ENCODE measurements around the gene CFAP99.

CFAP99 gene

DNA sequence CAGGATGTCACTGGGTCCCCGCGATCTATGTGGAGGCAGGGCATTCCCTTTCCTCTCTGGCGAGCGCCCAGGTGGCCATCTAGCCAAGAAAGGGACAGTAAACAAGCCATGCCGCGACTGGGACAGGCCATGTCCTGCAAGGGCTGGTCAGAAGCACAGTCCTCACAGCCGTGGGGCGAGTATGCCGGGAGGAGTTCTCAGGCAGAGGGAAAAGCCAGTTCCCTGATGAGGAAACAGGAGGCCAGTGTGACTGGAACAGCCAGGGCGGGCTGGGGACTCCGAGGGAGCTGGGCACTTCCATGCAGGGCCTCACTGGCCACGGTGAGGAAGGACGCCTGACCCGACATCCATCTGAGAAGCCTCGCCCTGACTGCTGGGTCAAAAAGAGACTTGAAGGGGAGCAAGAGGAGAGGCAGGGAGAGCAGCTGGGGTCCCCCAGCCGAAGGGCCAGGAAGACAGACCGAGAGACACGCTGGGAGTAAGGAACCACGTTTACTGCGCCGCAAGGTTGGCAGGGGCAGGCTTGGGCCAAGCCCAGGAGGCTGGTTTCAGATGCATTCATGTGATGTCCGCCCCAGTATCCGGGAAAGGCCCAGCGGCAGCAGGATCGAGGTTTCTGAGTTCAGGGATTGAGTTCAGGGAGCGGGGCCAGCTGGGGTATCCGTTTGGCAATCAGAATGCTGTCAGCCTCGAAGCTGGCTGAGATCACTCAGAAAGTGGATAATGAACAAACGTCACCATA, 15.0 kb downstream of the CFAP99 start:
- in situ Hi-C loops (cut with MboI; ENCODE audit: low pct_unique_long_range_greater_than_20kb, low sequenced_read_pairs, unreplicated experiment): no loop called here
- TF ChIP-seq, protein P1, sequence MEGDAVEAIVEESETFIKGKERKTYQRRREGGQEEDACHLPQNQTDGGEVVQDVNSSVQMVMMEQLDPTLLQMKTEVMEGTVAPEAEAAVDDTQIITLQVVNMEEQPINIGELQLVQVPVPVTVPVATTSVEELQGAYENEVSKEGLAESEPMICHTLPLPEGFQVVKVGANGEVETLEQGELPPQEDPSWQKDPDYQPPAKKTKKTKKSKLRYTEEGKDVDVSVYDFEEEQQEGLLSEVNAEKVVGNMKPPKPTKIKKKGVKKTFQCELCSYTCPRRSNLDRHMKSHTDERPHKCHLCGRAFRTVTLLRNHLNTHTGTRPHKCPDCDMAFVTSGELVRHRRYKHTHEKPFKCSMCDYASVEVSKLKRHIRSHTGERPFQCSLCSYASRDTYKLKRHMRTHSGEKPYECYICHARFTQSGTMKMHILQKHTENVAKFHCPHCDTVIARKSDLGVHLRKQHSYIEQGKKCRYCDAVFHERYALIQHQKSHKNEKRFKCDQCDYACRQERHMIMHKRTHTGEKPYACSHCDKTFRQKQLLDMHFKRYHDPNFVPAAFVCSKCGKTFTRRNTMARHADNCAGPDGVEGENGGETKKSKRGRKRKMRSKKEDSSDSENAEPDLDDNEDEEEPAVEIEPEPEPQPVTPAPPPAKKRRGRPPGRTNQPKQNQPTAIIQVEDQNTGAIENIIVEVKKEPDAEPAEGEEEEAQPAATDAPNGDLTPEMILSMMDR (IDR thresholded peaks at IDR 0.05; ENCODE audit: extremely low read depth, insufficient read depth, missing control alignments): no peak
- DNase-seq (ENCODE audit: low spot score): no peak

DNA sequence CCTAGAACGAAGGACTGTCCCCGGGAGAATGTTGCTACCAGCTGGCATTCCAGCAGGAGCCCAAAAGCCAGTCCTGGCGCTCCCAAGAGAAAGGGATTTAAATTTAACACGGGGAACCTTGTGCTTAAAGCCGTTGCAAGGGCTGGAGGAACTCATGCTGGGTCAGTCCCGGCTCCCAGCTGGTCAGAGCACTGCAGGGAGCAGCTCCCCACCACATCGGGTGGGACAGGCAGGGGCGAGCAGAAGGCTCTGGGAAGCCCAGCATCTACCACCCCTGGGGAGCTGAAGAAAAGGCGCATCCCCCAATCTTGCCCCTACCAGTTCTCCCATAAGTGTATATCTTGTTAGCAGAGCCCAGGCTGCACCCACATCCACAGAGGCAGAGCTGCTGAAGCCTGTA, 15.7 kb downstream of the CFAP99 start:
- in situ Hi-C loops (cut with MboI; ENCODE audit: low pct_unique_long_range_greater_than_20kb, low sequenced_read_pairs, unreplicated experiment): no loop called here
- no peak for DNase-seq (ENCODE audit: low spot score)
- TF ChIP-seq, protein P1 (IDR thresholded peaks at IDR 0.05; ENCODE audit: extremely low read depth, insufficient read depth, missing control alignments): no peak

DNA sequence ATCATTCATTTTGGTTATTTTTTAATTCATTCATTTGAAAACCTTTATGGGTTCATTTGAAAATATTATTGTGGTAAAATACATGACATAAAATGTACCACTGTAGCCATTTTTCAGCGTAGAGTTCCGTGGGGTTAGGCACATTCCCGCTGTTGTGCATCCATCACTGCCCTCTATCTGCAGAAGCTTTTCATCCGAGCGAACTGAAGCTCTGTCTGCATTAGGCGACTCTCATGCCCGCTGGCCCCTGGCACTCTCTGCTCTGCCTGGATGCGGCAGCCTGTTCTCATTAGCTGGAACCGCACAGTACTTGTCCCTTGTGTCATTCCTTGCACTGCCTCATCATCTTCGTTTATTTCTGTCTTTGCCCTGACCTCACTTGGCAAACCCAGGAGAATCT, 17.5 kb downstream of the CFAP99 start:
- in situ Hi-C loops (cut with MboI; ENCODE audit: low pct_unique_long_range_greater_than_20kb, low sequenced_read_pairs, unreplicated experiment): no loop called here
- no peak for DNase-seq (ENCODE audit: low spot score)
- TF ChIP-seq, protein P1 (IDR thresholded peaks at IDR 0.05; ENCODE audit: extremely low read depth, insufficient read depth, missing control alignments): no peak

DNA sequence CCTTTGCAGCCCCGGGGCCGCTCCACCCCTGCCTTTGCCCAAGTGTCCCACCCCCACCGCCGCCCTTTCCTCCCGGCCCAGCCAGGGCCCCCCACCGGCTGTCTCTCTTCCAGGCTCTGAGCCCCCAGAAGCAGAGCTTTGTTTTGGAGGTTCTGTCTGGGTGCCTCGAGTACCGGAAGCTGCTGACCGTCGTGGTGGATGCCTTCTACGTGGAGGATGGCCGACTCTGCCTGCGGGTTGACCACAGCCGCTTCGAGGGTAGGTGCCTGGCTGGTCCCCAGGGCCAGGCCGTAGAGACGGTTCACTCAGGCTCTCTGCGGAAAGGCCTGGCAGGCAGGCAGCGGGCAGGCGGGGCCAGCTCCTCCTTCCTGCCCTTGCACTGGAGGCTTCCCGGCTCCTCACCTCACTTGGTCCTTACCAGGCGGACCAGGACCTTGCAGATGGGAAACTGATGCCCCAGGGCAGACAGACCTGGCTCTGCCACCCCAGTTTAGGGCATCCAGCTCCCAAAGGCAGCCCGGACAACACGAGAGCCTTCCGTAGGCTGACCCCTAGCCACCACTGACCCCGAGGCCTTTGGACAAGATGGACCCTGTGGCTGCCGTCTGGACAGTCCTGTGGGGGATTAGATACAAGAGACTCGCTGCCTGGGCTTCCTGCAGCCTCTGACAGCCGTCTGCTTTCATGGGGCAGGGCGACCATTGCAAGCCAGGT, 18.2 kb downstream of the CFAP99 start:
- no peak for DNase-seq (ENCODE audit: low spot score)
- TF ChIP-seq, protein P1 (IDR thresholded peaks at IDR 0.05; ENCODE audit: extremely low read depth, insufficient read depth, missing control alignments): no peak
- in situ Hi-C loops (cut with MboI; ENCODE audit: low pct_unique_long_range_greater_than_20kb, low sequenced_read_pairs, unreplicated experiment): no loop called here

DNA sequence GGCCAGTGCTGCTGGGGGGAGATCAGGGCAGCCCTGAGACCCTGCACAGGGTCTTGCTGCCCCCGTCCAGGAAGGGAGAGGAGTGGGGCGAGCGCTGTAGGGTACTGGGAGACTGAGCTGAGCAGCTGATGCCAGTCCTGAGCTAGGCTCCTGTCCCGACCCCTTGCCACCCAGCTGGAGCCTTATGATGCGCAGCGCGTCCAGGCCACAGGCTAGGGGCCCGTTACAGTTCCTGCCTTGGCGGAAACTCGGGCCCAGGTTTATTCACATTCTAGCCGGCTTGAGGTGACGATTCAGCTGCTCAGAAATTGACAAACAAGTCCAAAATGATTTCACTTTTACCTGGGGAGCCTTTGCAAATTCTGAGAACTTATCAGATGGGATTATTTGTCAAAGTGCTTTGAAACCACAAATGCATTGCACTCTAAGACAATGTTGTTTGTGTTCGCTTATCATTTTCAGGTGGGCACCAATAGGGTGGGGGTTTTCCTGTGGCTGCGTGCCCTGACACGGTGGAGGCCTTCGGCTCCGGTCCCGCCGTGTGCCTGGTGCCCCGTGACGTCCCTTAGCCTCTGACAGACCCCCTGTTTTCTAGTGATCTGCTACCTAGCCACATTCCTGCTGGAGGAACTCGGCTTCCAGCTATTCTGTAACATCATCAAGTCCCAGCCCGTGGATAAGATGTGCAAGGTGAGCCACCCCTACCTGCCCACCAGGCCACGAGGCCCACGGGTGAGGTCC, 18.9 kb downstream of the CFAP99 start:
- in situ Hi-C loops (cut with MboI; ENCODE audit: low pct_unique_long_range_greater_than_20kb, low sequenced_read_pairs, unreplicated experiment): no loop called here
- TF ChIP-seq, protein P1 (IDR thresholded peaks at IDR 0.05; ENCODE audit: extremely low read depth, insufficient read depth, missing control alignments): no peak
- no peak for DNase-seq (ENCODE audit: low spot score)

DNA sequence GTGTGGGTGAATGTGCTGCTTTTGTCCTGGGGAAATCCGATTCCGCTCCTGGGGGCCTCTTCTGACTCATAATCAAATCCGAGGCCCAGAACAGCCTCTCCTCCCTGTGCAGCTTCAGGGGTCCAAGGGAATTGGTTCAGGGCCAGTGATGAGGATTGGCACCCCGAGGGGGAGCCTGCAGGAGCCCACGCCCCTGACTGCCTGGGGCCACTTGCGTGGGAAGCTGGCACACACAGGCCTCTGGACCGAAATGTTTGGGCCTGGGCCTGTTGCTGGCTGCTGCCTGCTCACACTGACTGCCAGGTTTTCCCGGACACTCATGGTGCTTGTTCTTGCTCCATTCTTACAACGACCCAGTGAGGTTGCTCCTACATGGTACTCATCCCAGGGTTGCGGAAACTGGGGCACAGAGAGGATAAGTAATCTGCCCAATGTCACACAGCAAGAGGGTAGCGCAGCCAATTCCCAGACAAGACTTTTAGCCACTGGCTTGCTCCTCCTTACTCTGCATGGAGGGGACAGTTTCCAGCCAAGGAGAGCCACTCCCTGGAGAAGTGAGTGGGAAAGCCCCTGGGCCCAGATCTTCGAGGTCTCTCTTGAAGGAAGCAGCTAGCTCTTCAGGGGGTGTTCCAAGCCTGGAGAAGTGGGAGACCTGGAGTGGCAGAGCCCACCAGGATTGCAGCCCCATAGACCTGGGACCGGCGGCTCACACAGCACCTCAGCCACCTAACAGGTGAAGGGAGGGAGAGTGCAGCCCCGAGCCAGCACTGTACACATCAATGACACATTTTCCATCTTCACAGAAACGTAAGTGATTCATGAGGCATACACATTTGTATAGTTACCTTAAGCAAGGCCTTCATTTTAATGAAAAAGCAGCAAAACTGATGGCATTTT, 20.3 kb downstream of the CFAP99 start:
- in situ Hi-C loops (cut with MboI; ENCODE audit: low pct_unique_long_range_greater_than_20kb, low sequenced_read_pairs, unreplicated experiment): no loop called here
- no peak for DNase-seq (ENCODE audit: low spot score)
- TF ChIP-seq, protein P1 (IDR thresholded peaks at IDR 0.05; ENCODE audit: extremely low read depth, insufficient read depth, missing control alignments): no peak
